Suprapubic skin (tissue), 4 donors: ENCODE results near the gene BRAT1.

Experiments used
- EP300 ChIP-seq: sonication (generic); formaldehyde crosslinking; IDR thresholded peaks from one replicate; pipeline ENCODE4 v1.6.1; 2017; ENCODE audit warnings: antibody characterized with exemption
- POLR2AphosphoS5 ChIP-seq, 3 donors: sonication (generic); formaldehyde crosslinking; IDR thresholded peaks; one replicate each; pipeline ENCODE4 v1.6.1; 2017; ENCODE audit warnings: antibody characterized with exemption in 3 of 3
- TF ChIP-seq, protein P1 (sequence below), 2 donors: fragments of 200-600 bp in 1 of 2; fragments of 450-650 bp in 1 of 2; sonication (generic) in 1 of 2; IDR thresholded peaks; one replicate each; pipeline ENCODE4 v1.5.1; 2016 to 2019; ENCODE audit warnings: antibody characterized with exemption in 2 of 2, mild to moderate bottlenecking in 1 of 2, moderate library complexity in 1 of 2

DNA sequence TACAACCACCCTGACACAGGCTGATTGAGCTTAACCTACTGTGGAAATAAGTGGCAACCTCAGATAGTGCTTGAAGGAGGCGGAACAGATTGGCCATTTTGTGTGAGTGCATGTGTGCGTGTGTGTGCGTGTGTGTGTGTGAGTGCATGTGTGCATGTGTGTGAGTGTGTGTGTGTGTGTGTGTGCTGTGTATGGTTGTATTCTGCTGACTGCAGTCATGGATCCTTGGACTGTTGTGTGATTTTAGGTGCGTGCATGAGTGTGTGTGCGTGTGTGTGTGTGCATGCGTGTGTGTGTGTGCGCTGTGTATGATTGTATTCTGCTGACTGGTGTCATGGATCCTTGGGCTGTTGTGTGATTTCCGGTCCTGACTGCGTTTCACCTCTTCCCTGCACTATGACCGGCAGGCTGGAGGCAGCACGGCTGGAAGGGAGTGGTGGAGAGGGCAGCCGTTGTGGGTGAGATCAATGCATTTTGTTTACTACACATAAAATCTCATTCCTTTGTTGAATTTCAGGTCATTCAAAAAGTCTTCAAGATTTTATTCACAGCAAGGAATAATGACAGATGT lies 9.7 kb upstream of the BRAT1 start:
- TF ChIP-seq EP300 (no peak), POLR2AphosphoS5 (IDR thresholded peaks at IDR 0.05) (no peak)
- TF ChIP-seq, protein P1, sequence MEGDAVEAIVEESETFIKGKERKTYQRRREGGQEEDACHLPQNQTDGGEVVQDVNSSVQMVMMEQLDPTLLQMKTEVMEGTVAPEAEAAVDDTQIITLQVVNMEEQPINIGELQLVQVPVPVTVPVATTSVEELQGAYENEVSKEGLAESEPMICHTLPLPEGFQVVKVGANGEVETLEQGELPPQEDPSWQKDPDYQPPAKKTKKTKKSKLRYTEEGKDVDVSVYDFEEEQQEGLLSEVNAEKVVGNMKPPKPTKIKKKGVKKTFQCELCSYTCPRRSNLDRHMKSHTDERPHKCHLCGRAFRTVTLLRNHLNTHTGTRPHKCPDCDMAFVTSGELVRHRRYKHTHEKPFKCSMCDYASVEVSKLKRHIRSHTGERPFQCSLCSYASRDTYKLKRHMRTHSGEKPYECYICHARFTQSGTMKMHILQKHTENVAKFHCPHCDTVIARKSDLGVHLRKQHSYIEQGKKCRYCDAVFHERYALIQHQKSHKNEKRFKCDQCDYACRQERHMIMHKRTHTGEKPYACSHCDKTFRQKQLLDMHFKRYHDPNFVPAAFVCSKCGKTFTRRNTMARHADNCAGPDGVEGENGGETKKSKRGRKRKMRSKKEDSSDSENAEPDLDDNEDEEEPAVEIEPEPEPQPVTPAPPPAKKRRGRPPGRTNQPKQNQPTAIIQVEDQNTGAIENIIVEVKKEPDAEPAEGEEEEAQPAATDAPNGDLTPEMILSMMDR (IDR thresholded peaks at IDR 0.05) = no peak
